Astrocyte (in vitro differentiated cells and primary cell): ENCODE results near the gene NBDY. TPM values are rescaled to one million over a fixed set of nuclear protein-coding genes. Genes with fewer than 3 reads are reported as not detected.

Experiments
- DNase-seq: peaks from one replicate; pipeline ENCODE4 v3.0.0-alpha.2; 2010; ENCODE audit warnings: low read depth
- FAIRE-seq: peaks from 2 replicates; lab custom pipeline; 2011; peaks lifted over from hg19 to GRCh38; lab: Jason Lieb, UNC
- H2AFZ ChIP-seq: 2 replicates; pipeline ENCODE4 v1.6.0; 2012; ENCODE audit warnings: low read depth, low read length, inconsistent platforms
- H3K27ac ChIP-seq: 2 replicates; pipeline ENCODE4 v1.5.1; 2011; ENCODE audit warnings: low read depth, low read length, inconsistent platforms
- H3K27me3 ChIP-seq: 2 replicates; pipeline ENCODE4 v1.6.0; 2011; ENCODE audit warnings: low read length, inconsistent platforms; ENCODE audit not compliant: insufficient read depth
- H3K36me3 ChIP-seq: 2 replicates; pipeline ENCODE4 v1.5.1; 2011; ENCODE audit warnings: low read length, inconsistent platforms; ENCODE audit not compliant: insufficient read depth
- H3K4me1 ChIP-seq: 2 replicates; pipeline ENCODE4 v1.5.1; 2011; ENCODE audit warnings: low read length, inconsistent platforms; ENCODE audit not compliant: insufficient read depth
- H3K4me2 ChIP-seq: 2 replicates; pipeline ENCODE4 v1.6.0; 2012; ENCODE audit warnings: low read length, inconsistent platforms
- H3K4me3 ChIP-seq: 2 replicates; pipeline ENCODE4 v1.5.1; 2011; ENCODE audit warnings: low read depth, mild to moderate bottlenecking, low read length, inconsistent platforms; ENCODE audit not compliant: insufficient read depth
- H3K79me2 ChIP-seq: 2 replicates; pipeline ENCODE4 v1.6.0; 2012; ENCODE audit warnings: mild to moderate bottlenecking, low read length, inconsistent platforms; ENCODE audit not compliant: insufficient read depth
- H3K9ac ChIP-seq: 2 replicates; pipeline ENCODE4 v1.6.0; 2012; ENCODE audit warnings: mild to moderate bottlenecking, low read length, inconsistent platforms
- H3K9me3 ChIP-seq: 2 replicates; pipeline ENCODE4 v1.5.1; 2012; ENCODE audit warnings: low read depth, mild to moderate bottlenecking, low read length, inconsistent platforms; ENCODE audit not compliant: insufficient read depth
- H4K20me1 ChIP-seq: 2 replicates; pipeline ENCODE4 v1.6.0; 2012; ENCODE audit warnings: low read length, inconsistent platforms; ENCODE audit not compliant: insufficient read depth
- H3K27ac Mint-ChIP-seq: one replicate; pipeline ENCODE4 v1.8.0; 2021; ENCODE audit warnings: mild to moderate bottlenecking, mixed read lengths; ENCODE audit not compliant: unreplicated experiment
- H3K27me3 Mint-ChIP-seq: one replicate; pipeline ENCODE4 v1.8.0; 2021; ENCODE audit warnings: low read depth, mixed read lengths; ENCODE audit not compliant: unreplicated experiment
- H3K36me3 Mint-ChIP-seq: one replicate; pipeline ENCODE4 v1.8.0; 2021; ENCODE audit warnings: low read depth, mixed read lengths; ENCODE audit not compliant: unreplicated experiment
- H3K4me1 Mint-ChIP-seq: one replicate; pipeline ENCODE4 v1.8.0; 2021; ENCODE audit warnings: low read depth, mixed read lengths; ENCODE audit not compliant: unreplicated experiment
- H3K4me3 Mint-ChIP-seq: one replicate; pipeline ENCODE4 v1.8.0; 2021; ENCODE audit warnings: mild to moderate bottlenecking, moderate library complexity, mixed read lengths; ENCODE audit not compliant: unreplicated experiment
- H3K9me3 Mint-ChIP-seq: one replicate; pipeline ENCODE4 v1.8.0; 2021; ENCODE audit warnings: mild to moderate bottlenecking, mixed read lengths; ENCODE audit not compliant: unreplicated experiment
- EZH2 ChIP-seq: IDR thresholded peaks from 2 replicates; pipeline ENCODE4 v1.6.1; 2012; ENCODE audit warnings: mild to moderate bottlenecking, low read length, inconsistent platforms; ENCODE audit not compliant: insufficient read depth
- total RNA-seq: library from RNA; stranded (reverse); gene quantifications from 2 replicates; pipeline ENCODE4 v1.2.1, GENCODE V29; 2021
- TF ChIP-seq, protein P1 (sequence below): IDR thresholded peaks from 2 replicates; pipeline ENCODE4 v1.5.1; 2011; ENCODE audit warnings: low read depth, mild to moderate bottlenecking, inconsistent platforms, low read length, moderate library complexity; ENCODE audit not compliant: insufficient read depth

NBDY gene
- total RNA-seq, 1 donor from 2014 or later: 86.9 TPM

- no peak overlapping the region for H3K27ac Mint-ChIP-seq
- Histone ChIP-seq H3K79me2 (no peaks in the 10 kb centered on the region), H2AFZ (no peak overlapping the region), H3K9ac (no peak overlapping the region), H3K27ac (no peak overlapping the region), H3K36me3 (no peaks in the 10 kb centered on the region), H3K27me3 (no peaks in the 10 kb centered on the region), H3K4me2 (no peak overlapping the region), H3K4me3 (no peak overlapping the region), H3K4me1 (peaks cover 3% of the 10 kb centered on the region), H3K9me3 (no peaks in the 10 kb centered on the region), H4K20me1 (peaks cover 35% of the 10 kb centered on the region)
- DNase-seq (no peak), FAIRE-seq (peak; percentile 80)
- no peaks in the 10 kb centered on the region for H3K27me3 Mint-ChIP-seq
- H3K4me3 Mint-ChIP-seq: no peak overlapping the region
- no peaks in the 10 kb centered on the region for H3K9me3 Mint-ChIP-seq
- TF ChIP-seq, protein P1, sequence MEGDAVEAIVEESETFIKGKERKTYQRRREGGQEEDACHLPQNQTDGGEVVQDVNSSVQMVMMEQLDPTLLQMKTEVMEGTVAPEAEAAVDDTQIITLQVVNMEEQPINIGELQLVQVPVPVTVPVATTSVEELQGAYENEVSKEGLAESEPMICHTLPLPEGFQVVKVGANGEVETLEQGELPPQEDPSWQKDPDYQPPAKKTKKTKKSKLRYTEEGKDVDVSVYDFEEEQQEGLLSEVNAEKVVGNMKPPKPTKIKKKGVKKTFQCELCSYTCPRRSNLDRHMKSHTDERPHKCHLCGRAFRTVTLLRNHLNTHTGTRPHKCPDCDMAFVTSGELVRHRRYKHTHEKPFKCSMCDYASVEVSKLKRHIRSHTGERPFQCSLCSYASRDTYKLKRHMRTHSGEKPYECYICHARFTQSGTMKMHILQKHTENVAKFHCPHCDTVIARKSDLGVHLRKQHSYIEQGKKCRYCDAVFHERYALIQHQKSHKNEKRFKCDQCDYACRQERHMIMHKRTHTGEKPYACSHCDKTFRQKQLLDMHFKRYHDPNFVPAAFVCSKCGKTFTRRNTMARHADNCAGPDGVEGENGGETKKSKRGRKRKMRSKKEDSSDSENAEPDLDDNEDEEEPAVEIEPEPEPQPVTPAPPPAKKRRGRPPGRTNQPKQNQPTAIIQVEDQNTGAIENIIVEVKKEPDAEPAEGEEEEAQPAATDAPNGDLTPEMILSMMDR: no peak
- no peak for TF ChIP-seq EZH2
- H3K4me1 Mint-ChIP-seq: peaks cover 27% of the 10 kb centered on the region
- H3K36me3 Mint-ChIP-seq: peaks cover 3% of the 10 kb centered on the region
Observed at GRCh38 chrX:56762220-56762619, 33.2 kb downstream of the NBDY start.

DNA sequence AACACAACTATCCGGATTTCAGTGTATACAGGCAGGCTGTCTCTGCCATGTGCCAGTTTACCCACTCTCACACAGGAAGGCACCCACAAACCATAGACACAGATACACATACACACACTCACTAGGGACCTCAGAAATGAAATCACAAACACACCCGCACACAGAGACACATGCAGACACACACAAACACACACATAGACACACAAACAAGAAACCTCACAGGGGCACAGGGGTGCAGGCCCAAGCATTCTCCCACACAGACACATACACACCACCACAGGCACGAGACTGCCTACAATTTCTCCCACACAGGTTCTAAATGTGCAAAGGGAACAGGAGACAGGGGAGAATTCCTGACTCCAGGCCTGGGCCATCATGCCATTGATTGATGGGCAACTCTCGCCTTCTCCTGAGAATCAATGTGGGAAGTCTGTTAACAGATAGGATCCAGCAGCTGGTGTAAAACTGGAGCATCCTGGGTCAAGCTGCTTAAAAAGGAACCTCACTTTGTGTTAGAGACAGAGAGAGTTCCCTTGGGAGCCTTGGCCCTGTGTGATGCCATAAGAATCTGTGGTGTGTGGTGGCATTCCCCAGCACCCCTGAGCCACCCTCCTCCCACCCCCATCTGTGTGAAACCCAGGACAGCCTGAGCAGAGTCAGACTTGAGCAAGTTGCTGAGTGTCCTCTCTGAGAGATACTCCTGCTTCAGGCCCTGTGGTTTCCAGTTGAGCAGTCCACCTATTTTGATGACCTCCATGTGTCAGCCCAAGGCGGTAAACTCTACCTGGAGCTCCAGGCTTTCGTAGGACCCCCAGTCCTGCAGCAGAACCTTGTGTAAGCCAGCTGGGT is 33.9 kb downstream of the NBDY start:
- no peaks in the 10 kb centered on the region for H3K9me3 Mint-ChIP-seq
- H3K4me1 Mint-ChIP-seq: peaks cover 27% of the 10 kb centered on the region
- TF ChIP-seq EZH2: no peak
- TF ChIP-seq, protein P1: no peak
- Histone ChIP-seq H3K4me2 (no peak overlapping the region), H3K9ac (no peak overlapping the region), H3K79me2 (no peaks in the 10 kb centered on the region), H3K27me3 (no peaks in the 10 kb centered on the region), H3K9me3 (no peaks in the 10 kb centered on the region), H3K36me3 (no peaks in the 10 kb centered on the region), H3K4me3 (no peak overlapping the region), H3K4me1 (peaks cover 3% of the 10 kb centered on the region), H4K20me1 (peaks cover 35% of the 10 kb centered on the region), H3K27ac (no peak overlapping the region), H2AFZ (no peak overlapping the region)
- peak overlapping the region; percentile 43 for H3K4me3 Mint-ChIP-seq
- DNase-seq: no peak
- peaks cover 3% of the 10 kb centered on the region for H3K36me3 Mint-ChIP-seq
- no peaks in the 10 kb centered on the region for H3K27me3 Mint-ChIP-seq
- no peak overlapping the region for H3K27ac Mint-ChIP-seq
- no peak for FAIRE-seq
